ENCODE data around the gene MLN.

Gene MLN, protein sequence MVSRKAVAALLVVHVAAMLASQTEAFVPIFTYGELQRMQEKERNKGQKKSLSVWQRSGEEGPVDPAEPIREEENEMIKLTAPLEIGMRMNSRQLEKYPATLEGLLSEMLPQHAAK

DNA sequence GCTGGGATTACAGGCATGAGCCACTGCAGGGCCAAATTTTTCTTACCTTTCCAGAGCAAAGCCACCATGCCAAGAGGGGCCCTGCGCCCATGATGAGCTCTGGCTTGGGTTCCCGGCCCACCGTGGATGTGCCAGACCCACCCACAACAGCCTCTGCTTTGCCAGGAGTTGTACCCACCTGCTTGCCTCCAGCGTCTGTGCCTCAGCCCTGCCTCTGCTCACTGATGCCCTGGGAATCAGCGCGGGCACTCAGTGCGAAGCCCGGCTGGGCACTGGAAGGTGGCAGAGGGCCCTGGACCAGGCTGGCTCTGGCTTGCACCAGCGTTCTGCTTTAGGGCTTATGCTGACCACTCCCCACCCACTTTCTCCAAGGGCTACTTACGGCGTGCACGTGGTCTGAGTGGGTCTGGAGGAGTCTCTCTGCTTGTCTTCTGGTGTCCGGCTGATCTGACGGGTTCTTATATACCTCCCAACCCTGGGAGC, at the start of gene MLN:
TSS of gene MLN (minus strand) at position 433 of the 483 bp plus-strand sequence. CDS start 2,840 bp downstream, outside the sequence.
- DNase-seq = no peak

- no peak for DNase-seq
Measured at GRCh38 chr6:33853026-33853425, 49.2 kb upstream of the MLN start.

DNA sequence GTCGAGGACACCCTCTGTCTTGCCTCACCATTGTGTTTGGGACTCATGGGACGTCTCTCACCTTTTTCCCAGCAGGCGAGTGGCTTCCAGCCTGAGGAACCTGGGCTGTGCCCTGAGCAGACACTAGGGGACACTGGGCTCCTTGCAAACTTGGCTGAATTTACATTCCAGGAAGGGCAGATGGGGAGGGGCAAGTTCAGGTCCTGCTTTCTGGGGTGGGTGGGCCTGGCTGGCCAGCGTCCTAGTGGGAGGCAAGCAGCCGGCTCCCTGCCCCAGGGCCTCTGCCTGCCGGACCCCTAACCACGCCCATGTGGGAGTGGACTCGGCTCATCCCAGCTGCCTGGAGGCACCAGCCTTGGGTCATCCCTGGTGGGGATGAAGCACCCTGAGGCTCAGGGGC, 48.2 kb upstream of the MLN start:
- DNase-seq = no peak

GRCh38 chr6:33850869-33851541, 47.2 kb upstream of the MLN start:
- DNase-seq = no peak

- no peak for DNase-seq
Measured at GRCh38 chr6:33850296-33850695, 46.5 kb upstream of the MLN start.

GRCh38 chr6:33849500-33850075, 45.8 kb upstream of the MLN start:
- DNase-seq = no peak

- no peak for DNase-seq
Measured at GRCh38 chr6:33848484-33848883, 44.7 kb upstream of the MLN start.

- no peak for DNase-seq
Measured at GRCh38 chr6:33847867-33848266, 44.1 kb upstream of the MLN start.

- no peak for DNase-seq
Measured at GRCh38 chr6:33847078-33847477, 43.3 kb upstream of the MLN start.

GRCh38 chr6:33846226-33846625, 42.4 kb upstream of the MLN start:
- DNase-seq = no peak

DNA sequence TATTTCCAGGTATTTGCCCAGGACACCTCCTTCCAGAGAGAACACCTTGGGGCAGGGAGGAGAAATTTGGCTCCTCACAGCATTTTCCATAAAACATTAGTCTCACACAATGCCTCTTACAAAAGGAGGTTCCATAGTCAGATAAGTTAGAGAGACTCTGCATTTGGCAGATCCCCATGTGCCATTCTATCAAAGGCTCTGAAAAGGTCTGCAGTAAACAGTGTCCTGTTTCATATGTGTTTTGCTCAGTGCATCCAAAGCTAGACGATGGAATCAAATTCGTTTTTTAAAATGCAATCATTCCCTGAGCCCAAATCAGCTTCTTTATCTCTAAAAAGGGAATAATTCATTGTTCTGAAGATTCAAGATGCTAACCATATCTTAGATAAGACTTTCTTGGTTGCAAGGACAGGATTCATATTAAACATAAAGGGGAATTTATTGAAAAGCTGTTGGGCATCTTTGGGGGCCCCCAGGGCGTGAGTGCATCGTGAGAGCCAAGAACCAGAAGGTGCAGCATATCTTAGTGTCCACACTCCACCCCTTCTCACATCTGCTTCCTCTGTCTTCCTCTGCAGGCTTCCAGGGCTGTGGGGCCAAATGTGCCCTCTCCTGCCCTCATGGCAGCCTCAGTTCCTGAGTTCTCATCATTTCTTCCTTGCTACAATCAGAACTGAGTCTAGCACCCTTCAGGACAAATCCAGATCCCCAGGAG, 41.4 kb upstream of the MLN start:
- no peak for DNase-seq

DNA sequence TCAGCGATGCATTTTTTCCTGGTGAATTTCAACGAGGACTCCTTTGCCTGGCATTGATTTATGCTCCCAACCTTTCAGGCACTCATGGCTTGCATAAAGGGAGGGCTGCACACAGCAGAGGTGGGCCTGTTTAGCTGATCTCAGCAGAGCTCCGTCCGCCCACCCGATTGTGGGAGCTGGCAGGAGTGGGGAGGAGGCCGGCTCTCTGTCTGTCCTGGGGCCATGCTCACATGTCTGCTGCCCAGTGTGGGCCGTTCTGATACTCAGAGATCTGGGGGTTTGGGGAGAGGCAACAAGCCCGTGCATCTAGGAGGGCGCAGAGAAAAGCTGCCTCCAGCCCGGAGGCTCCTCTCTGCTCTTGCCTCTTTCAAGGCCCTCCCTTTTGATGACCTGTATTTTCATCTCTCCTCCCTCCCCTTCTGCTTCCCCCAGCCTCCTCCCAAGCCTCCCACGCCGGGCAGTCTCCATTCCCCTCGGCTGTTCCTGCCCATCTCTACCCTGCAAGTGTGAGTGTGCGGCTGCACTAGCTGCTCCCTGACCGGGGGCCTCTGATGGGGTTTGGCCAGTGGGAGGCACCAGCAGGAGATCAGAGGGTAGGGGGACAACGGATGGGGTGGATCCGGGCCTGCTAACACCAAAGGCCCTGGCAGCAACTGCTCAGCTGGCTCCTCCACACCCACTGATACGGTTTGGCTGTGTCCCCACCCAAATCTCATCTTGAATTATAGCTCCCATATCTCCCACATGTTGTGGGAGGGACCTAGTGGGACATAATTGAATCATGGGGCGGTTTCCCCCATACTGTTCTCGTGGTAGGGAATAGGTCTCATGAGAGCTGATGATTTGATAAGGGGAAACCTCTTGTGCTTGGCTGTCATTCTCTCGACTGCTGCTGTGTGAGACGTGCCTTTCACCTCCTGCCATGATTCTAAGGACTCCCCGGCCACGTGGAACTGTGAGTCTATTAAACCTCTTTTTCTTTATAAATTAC, 39.6 kb upstream of the MLN start:
- DNase-seq = no peak

DNA sequence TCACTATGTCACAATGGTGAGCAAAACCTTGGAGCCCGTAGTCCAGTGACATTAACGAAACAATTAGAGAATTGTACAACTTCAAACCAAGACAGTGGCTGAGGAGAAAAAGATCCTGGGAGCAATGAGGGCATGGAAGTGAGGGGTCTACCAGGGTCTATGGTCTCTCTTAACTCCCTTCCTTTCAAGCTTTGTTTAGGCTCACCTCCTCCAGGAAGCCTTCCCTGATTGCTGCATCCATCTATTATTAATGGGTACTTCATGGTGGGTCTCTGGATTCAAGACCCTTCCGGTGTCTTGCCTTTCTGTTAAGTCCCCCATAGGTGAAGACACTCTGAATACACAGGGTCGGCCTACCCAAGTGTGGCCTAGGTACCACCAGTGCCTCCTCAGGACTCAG, 38.1 kb upstream of the MLN start:
- no peak for DNase-seq

GRCh38 chr6:33841070-33841469, 37.3 kb upstream of the MLN start:
- no peak for DNase-seq

DNA sequence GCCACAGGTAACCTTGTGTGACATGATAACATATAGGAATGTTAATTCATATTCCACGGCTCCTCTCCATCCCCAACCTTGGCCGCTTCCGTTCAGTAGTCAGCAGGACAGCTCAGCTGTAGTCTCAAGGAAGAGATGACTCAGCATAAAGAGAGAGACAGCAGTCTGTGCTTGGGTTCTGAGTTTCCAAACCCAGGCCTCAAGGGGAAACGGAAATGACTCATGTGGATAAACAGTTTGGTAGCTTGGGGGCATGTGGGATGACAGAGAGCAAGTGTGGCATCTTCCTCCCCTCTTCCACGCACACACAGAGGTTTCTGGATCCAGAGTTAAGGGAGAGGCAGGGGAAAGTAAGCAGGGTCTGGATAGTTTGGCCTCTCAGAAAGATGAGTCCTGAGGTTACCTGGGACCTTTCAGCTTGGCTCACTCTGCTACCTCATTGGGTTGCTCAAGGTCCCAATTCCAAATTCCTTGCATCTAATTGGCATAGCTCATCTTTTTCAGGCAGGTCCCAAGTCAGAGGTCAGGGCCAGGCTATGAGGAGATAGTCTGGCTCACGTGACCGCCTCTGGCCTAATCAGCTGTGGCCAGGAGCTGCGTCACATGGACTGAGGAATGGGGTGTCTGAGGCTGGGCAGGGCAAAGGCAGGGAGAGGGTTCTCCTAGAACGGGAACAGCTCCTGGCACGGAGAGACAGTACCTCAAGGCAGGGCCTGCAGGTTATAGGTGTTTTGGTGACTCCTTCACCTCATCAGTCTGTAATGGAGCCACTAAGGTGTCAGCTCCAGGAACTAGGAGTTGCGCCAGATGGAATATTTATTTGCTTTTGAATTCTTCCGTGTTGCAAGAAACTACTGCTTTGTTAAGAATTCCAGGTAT, 36.5 kb upstream of the MLN start:
- peak; percentile 61 for DNase-seq

- no peak for DNase-seq
Measured at GRCh38 chr6:33839399-33840047, 35.7 kb upstream of the MLN start.

DNA sequence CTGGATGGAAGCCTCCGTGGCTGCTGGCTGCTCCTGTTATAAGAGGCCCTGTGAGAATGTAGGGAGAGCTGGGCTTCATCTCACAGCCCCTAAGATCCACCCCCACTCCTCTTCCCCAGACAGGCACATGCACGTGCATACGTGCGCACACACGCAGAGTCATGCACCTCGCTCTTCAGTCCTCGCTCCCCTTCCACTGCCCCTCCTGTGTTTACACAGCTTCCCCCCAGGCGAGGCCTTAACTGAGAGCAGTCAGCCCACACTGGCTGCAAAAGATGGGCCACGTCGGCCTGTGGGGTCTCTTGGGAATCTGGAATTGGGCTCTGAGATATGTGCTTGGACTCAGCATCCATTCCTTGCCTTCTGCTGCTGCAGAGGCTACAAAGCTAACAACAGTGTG, 35.2 kb upstream of the MLN start:
- DNase-seq = no peak

DNA sequence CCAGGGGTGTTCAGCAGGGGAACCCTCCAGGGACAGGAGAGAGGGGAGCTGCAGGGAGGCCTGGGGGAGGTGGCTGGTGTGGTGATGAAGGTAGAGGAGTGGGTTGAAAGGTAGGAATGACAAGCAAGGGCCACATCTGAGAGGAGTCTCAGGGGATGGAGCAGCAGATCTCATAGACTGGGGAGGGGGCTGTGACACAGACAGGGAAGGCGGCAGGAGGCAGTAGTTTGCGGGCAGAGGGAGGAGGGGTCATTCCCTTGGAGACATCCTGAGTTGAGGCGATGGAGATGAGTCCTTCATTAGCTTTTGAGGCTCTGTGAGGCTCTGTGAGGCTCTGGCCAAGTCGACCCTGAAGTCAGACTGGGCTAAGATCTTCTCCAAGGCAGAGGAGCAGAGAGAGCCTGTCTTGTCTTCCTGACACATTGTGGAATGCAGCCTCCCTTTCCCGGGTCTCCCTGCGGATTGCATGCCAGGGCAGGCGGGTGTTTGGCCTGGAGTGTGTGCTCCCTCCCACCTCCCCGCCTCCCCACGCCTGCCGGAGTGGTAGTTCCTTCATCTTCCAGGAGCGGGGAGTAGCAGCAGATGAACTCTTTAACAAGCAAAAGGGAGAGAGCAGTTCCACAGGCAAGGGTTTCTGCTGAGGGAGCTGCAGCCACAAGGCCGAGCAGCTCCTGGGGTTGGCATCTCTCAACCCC, 34.3 kb upstream of the MLN start:
- DNase-seq = no peak

DNA sequence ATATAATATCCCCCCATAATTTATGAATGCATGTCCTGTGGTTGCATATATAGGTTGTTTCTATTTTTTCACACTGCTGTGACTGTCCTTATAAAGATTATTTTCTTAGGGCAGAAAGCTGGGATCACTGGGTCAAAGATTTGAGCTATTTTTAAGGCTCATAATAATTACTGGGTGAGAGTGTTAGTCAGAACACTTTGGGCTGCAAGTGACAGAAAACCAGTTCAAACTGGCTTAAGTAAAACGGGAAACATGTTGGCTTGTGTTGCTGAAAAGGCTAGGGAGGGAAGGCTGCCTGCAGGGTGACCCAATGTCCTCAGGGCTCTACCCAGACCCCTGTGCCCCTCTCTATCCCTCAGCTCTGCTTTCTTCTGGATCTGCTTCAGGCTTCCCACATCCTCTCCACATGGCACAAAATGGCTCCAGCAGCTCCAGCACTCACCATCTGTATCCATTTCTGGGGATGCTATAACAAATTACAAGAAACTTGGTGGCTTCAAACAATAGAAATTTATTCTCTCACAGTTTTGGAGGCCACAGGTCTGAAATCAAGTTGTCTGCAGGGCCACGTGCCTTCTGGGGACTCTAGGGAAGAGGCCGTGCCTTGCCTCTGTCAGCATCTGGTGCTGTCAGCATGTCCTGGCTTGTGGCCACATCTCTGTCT, 33.1 kb upstream of the MLN start:
- no peak for DNase-seq

Measured in stimulated activated CD4-positive, alpha-beta T cell treated with anti-CD3 and anti-CD28 coated beads, Interleukin-4, amount 100 ng/mL, for 24 hours (primary cell).